NCI-H1092 treated with DMSO at 0.1 percent for 48 hours (cell line): ENCODE results near the gene PRAME.
A peak's percentile ranks its signal among the peaks of the same experiment; 100 is the strongest.
"Not testable (repeated sequence)": the region's sequence is repeated elsewhere in the genome, so short reads cannot be mapped to it uniquely, and the experiment has no call there.

Source experiments
- DNase-seq: peaks from one replicate; lab custom pipeline; 2025; lab: John Stamatoyannopoulos, UW

Gene PRAME

GRCh38 chr22:22558972-22559603 is at the start of gene PRAME:
PRAME (minus strand) TSS chr22:22559265; CDS start chr22:22556832, 2,433 bp downstream.
- peak; percentile 61 for DNase-seq

- DNase-seq = not testable (repeated sequence)
Observed at GRCh38 chr22:22608022-22608421, 49.0 kb upstream of the PRAME start.

- no peak for DNase-seq
Observed at GRCh38 chr22:22605074-22605404, 46.0 kb upstream of the PRAME start.

- DNase-seq = no peak
Observed at GRCh38 chr22:22604326-22605073, 45.4 kb upstream of the PRAME start.

GRCh38 chr22:22603470-22603947 is 44.4 kb upstream of the PRAME start:
- DNase-seq = no peak

- DNase-seq = no peak
Observed at GRCh38 chr22:22600531-22601261, 41.6 kb upstream of the PRAME start.

GRCh38 chr22:22599248-22599647 is 40.2 kb upstream of the PRAME start:
- no peak for DNase-seq

- no peak for DNase-seq
Observed at GRCh38 chr22:22598144-22598543, 39.1 kb upstream of the PRAME start.

GRCh38 chr22:22595001-22595835 is 36.2 kb upstream of the PRAME start:
- DNase-seq = no peak

- peak; percentile 9 for DNase-seq
Observed at GRCh38 chr22:22593964-22594656, 35.0 kb upstream of the PRAME start.

- no peak for DNase-seq
Observed at GRCh38 chr22:22593250-22593649, 34.2 kb upstream of the PRAME start.

GRCh38 chr22:22591348-22592299 is 32.6 kb upstream of the PRAME start:
- DNase-seq = no peak

GRCh38 chr22:22590136-22590891 is 31.2 kb upstream of the PRAME start:
- DNase-seq = no peak

GRCh38 chr22:22588485-22589164 is 29.6 kb upstream of the PRAME start:
- DNase-seq = no peak

- no peak for DNase-seq
Observed at GRCh38 chr22:22587577-22588188, 28.6 kb upstream of the PRAME start.

- no peak for DNase-seq
Observed at GRCh38 chr22:22584722-22585121, 25.7 kb upstream of the PRAME start.

GRCh38 chr22:22583030-22583429 is 24.0 kb upstream of the PRAME start:
- DNase-seq = no peak

- not testable (repeated sequence) for DNase-seq
Observed at GRCh38 chr22:22581524-22581923, 22.5 kb upstream of the PRAME start.
